NCI-H2029 treated with DMSO at 0.1 percent for 48 hours (cell line): ENCODE data around the gene MSL1.

ENCODE experiments used
- DNase-seq: peaks from one replicate; lab custom pipeline; 2025; lab: John Stamatoyannopoulos, UW

The MSL1 gene

DNA sequence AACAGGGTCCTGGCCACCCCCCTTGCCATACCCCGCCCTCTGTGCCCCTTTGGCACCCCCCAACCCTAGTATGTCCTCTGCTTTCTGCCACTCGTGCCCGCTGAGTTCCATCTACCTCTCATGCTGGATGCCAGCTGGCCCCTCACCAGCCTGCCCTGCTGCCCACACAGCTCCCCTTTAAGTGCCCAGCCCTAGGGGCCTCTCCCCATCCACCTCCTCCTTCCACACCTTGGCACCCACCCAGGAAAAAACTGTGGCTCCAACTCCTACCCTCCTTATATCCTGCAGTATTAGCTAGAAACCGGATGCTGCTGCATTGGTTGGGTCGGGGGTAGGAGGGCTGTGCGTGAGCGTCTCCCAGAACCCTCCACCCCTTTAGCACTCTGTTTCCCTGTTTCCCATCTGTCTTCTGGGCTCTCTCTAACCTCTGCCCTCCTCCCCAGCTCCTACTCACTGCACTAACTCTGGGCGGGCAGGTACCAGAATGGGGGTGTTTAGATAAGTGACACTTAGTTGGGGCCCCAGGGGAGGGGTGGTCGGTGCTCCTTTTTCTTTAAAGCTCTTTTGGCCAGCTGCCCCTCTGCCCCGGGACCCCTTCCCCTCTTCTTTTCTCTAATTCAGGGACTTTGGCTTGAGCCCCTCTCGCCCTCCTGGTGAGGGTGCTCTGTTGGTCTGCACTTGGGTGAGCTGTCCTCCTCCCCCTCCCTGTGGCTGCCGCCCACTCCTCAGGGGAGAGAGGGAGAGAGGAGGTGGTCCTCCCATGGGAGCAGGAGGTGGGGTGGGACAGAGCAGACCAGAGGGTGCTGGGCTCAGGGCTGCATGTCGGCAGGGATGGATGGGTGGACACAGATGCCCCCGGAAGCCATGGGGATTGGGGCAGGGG lies 31.3 kb upstream of the MSL1 start:
- no peak for DNase-seq

DNA sequence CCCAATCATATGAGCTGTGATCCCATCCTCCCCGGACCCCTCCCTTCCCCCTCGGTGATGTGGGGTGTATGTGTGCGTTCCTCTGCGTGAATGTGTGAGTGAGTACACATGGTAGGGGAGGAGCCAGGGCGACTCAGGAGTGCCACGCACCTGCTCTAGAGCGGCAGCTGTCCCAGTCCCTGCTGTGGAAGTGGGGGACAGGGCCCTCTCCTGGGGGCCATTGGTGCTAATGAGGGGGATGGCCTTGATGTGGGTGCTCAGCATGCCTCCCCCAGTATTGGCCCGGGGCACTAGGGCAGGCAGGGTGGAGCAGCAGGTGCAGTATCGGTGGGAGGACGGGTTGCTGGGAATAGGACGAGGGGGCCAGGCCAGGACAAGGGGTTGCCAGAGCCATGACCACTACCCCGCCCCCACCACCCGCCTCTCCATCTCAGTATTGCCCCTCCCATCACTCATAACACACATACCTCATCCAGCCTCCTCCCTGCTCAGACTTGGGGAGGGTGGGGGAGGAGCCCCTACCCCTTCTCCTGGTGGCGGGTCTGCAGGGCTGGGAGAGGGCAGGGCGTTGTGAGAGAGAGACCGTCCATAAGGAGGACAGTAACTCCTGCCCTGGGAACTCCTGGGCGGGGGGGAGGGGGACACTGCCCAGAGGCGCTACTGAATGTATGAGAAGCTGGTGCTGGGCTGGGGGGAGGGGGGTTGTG lies 29.9 kb upstream of the MSL1 start:
- no peak for DNase-seq

DNA sequence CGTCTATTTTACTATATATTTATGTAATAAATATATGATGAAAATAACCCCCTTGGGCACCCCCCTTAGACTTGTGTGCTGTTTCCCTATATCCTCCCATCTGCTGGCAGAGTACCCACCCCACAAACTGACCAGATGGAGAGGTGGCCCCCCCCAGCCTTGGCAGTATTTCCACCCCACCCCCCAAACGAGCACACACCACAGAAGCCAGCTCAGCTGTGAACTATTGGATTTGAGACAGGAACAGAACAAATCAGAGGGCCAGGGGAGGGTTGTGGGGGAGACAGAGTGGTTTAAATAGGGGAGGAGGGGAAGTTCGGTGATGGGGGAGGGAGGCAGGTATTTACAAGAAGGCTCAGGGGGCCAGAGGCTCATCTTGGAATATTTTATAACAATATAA lies 29.2 kb upstream of the MSL1 start:
- no peak for DNase-seq

DNA sequence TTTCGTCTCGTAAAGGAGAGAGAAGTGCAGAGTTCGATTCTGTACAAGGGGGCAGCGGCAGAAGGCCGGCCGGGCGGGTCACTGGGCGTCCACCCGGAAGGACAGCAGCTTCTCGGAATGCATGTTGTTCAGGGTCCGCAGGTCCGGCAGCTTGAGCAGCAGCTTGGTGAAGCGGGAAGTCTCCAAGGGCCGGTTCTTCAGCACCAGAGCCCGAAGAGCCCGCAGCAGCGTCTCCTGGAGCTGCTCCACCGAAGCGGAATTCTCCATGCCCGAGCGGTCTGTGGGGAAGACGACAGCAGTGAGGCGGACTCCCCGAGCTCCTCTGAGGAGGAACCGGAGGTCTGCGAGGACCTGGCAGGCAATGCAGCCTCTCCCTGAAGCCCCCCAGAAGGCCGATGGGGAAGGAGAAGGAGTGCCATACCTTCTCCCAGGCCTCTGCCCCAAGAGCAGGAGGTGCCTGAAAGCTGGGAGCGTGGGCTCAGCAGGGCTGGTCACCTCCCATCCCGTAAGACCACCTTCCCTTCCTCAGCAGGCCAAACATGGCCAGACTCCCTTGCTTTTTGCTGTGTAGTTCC lies 28.7 kb upstream of the MSL1 start:
- DNase-seq, result no peak

DNA sequence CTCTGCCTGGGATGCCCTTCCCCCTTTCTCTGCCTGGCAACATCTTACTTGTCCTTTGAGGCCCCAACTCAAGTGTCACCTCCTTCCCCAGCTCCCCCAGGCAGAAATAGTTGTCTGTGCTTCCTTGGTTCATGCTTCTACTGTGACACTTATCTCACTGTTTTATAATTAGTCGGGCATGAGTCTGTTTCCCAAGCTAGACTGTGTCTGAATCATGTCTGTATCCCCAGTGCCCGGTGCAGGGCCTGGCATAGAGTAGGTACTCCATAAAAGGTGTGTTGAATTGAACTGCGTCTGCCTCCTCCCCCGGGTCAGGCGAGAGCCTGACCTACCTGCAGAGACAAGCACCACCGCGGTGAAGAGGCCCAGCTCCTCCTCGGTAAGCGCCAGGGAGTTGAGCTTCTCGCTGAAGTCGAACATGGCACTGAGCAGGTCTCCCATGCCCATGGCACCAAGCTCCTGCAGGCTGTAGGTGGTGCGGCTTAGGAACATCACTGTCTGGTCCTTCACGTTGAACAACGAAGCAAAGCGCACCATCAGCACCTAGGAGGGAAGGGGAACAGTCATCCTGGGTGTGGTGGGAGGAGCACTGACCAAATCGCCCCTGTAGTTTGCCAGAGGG lies 28.1 kb upstream of the MSL1 start:
- no peak for DNase-seq

DNA sequence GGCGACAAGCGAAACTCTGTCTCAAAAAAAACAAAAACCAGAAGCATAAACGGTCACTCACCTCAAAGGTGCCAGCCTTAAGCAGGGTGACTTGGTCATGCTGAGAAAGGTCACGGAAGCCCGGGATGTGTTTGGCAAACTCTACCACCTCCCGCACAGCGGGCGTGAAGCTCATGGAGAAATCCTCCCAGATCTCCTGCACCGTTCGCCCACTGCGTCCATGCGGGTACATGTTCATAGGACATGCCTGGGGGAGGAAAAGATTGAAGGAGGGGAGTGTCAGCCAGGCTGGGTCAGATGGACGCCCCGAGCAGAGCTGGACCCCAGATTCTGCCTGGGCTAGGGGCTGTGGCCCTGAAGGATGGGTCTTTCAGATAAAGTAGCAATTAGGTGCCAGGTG lies 26.9 kb upstream of the MSL1 start:
- no peak for DNase-seq

DNA sequence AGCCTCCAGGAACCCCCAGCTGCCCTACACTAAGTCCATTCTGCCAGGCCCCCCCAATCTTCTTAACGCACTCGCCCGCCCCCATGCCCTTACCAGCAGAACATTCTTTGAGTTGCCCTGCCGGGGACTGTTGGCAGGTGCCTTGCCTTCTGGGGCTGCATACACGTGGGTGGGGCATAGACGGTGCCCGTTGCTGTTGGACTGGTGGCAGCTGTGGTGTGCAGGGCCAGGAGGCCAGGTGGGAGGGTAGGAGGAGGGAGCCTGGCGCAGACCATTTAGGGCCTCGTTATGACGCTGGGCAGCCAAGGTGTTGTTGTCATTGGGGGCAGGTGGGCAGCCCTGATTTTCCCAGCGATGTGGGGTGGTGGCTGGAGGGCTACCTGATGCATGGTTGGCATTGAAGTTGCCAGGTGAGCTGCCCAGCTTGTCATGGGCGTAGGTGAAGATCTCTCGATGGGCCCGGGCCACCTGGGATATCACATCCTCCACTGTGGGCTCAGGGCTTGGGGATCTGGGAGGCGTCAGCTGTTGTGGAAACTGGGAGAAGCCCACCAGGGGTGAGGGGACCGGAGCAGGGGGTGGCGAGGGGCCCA lies 26.3 kb upstream of the MSL1 start:
- no peak for DNase-seq

DNA sequence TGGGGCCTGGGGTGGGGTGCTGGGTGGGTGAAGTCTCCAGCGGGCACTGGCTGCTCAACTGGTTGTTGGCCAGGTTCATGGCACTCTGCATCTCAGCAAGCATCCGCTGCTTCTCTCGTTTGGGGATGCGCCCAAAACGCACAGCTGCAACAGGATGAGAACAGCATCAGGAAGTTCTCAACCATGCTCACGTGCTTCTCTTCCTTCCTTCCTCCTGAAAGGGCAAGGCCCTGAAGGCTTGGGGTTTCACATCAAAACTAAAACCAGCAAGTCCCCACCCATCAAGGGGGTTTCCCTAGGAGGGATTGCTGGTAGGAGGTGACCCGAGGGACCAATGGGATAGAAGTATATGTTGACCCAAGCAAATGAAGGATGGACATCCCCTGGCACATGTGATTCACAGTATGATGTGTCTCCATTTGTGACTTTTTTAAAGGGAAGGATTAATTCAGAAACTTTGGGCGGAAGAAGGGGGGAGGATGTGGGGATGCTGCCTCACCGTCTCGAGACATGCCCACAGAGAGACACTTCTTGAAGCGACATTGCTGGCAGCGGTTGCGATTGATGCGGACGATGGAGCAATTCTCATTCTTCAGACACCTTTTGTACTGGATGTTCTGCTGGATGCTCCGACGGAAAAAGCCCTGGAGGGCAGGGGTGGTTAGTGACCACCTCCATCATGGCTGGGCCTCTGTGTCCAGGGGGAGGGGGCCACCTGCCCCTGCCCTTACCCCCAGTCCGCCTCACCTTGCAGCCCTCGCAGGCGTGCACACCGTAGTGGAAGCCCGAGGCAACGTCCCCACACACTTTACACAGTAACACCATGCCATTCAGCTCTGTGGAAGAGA lies 25.6 kb upstream of the MSL1 start:
- DNase-seq, result no peak

DNA sequence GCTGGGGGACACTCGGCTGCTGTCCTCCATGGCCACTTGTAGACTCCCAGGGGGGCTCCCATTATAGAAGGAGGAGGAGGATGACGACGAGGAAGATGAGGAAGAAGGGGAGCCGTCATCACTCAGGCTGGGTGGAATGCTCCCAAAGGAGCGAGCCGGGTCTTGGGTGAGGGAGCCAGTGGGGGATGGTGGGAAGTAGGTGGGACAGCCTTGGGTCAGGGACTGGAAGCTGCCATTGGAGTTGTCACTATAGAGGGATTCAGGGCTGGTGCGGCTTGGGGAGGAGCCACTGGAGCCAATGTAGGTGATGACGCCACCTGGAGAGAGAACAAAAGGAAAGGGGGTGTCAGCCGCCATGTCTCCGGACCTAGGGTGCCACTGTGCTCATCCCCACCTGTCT lies 24.7 kb upstream of the MSL1 start:
- no peak for DNase-seq

DNA sequence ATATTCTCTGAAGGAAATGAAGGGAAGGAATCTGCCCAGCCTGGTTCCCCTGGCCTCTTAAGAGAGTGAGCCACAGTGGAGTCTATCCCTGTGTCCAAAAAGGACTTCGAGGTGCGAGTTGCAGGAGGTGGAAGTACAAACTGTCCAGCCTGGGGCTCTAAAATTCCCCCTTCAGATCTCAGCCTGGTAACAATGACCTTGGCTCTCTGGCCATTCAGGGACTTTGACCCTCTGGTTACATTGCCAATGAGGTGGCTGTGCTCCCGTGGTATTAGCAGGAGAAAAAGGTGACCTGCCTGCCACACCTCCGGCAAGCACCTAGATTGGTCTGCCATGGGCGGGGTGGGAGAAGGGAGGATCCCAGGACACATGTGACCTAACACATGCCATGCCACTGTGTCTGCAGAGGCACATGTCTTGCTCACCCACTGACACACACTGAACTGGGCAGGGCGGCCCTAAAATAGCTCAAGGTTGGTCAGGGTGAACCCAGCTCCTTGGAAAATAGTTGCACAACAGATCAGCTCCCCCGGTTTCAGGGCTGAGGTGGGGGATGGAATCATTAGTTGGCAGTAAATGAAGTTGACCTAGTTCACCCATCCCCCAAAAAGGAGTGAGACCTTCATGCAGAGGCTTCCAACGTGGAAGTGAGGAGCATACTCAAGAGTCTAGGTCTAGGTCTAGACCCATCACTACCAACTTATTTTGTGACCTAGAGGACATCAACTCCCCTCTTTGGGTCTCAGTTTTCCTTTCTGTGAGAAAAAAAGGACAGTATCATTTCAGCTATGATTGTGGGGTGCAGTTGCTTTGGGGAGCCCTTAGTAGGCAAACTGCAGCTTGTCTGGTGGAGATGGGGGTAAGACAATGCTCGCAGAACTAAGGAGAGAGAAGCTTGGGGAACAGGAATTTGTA lies 23.6 kb upstream of the MSL1 start:
- DNase-seq, result no peak

DNA sequence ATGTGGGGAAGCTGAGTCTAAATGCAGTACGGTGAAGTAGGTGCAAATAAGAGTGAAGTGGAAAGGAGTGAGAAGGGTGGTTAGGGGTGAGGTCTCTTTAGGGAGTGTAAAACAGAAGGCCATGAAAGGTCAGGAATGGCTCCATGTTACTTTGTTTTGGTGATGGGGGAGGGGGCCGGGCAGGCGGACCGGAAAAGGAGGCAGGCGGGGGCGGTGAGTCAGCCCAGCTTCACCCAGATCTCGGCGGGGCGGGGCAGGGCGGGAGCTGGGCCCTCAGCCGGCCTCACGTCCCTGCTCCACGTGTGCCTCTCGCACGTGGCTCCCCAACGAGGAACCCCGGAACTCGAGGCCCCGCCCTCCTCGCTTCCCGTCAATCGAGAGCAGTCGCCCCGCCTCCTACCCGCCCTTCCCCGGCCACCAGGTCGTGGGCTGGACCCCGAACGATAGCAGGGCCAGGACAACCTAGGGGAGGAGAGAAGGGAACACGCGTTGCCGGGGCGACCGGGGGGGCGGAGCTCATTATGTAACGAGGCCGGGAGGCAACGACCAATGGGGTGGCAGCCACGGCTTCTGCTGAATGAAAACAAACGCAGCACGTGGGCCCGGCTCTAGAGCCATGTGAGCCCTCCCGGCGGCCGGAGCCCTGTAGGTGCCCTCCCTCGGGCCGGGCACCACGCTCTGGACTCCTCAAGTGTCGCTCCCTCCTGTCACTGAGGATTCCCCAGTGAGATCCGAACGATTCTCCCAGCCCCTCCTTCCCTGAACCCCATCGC lies 22.7 kb upstream of the MSL1 start:
- DNase-seq, result peak; percentile 80

DNA sequence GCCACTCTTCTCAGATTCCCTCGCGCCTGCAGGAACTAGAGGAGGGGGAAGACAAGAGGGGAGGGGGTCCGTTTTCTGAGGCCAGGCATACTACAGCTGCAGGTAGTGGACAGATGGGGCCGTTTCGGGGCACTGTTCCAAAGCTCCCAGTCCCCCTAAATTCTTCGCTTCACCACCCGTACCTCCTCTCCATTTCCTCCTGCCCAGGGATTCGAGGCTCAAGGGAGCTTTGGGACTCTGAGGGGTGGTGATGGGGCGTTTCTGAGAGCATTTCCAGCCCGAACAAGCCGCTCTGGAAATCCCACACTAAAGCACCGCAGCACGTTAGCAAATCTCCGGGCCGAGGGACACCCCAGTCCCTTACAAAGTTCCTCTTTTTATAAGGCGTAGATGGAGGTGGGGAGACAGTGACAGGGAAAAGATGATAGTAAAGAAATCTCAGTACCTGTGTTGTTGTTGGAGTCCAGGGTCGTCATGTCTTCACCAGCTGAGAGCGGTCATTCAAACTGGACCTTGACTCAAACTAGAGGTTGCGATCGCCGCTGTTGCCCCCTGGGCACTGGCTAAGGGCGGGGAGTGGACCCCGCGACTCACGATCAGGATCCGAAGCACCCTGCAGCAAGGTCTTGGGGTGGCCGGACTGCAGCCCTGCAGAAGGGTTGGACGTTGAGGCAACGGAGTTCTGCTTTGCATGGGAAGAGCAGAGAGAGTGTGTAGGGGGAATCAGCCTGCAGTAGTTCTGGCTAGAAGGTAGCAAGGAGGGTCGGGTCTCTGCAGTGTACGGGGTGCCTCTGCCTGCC lies 22.0 kb upstream of the MSL1 start:
- DNase-seq, result no peak

DNA sequence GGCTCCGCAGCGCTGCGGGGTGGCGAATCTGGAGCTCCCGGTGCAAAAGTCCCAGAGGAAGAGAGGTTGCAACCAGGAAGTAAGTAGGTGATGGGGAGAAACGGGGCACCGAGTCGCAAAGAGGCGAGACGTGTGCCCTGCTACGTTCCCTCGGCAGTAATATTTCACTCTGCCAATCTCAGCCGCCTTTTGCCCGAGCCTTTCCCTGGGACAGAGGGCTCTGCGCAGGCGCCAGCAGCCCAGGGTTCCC lies 21.4 kb upstream of the MSL1 start, which contains the start of gene NR1D1:
NR1D1 (minus strand) TSS at position 171 of the 250 bp plus-strand sequence. CDS start 495 bp downstream, outside the sequence.
- no peak for DNase-seq

DNA sequence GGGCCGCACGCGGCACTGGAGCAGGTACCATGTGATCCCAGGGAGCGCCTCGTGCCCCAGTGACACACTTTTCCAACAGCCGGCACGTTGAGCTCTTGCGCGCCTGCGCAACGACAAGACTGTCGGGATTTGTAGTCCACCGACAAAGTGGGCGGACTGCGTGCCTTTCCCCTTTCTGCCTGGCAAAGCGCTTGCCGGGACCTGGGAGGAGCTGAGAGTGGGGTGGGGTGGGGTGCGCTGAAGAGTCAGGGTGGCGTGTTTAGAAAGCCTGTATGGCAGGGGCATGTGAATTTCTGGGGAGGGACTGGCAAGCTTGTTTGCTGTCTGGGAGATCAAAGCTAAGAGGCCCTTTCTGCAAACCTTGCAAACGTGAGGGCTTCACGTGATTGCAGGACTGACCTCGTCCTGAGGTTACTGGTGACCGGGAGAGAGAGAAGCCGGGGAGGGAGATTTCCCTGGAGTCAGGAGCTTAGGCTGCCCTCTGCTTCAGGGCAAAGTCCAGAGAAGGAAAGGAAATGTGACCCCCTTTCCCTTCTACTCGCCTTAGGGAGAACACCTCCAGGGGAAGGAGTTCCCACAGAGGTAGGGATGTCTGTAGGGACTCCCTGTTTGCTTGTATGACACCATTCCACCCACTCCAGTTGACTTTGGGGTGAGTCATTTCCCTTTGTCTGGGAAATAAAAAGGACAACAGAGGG lies 21.0 kb upstream of the MSL1 start:
- peak; percentile 69 for DNase-seq

DNA sequence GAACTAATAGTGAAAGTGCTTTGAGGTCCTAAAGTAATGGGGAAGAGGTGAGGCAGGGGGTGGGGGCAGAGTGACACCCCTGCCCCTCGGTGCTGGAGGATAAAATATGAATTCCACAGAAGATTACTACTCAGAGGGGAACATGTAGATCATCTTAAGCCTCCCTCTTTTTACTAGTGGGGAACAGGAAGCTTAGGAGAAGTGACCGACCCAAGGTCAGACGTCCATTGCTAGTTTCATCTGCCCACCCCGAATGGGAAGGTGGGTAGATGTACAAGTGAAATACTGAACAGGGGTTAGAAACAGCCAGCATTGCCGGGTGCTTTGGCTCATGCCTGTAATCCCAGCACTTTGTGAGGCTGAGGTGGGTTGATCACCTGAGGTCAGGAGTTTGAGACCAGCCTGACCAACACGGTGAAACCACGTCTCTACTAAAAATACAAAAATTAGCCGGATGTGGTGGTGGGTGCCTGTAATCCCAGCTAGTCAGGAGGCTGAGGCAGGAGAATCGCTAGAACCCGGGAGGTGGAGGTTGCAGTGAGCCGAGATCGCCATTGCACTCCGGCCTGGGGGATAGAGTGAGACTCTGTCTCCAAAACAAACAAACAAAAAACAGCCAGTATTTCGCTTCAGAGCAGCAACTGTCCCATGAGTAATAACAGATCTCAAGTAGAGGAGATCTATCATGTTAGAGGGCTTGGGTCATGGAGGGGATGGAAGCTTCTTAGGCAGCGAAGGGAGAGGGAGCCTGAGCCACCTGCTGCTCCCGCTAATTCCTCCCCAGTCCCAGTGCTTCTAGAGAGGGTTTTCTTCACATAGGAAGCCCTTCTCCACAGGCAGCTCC lies 20.2 kb upstream of the MSL1 start:
- DNase-seq, result no peak

DNA sequence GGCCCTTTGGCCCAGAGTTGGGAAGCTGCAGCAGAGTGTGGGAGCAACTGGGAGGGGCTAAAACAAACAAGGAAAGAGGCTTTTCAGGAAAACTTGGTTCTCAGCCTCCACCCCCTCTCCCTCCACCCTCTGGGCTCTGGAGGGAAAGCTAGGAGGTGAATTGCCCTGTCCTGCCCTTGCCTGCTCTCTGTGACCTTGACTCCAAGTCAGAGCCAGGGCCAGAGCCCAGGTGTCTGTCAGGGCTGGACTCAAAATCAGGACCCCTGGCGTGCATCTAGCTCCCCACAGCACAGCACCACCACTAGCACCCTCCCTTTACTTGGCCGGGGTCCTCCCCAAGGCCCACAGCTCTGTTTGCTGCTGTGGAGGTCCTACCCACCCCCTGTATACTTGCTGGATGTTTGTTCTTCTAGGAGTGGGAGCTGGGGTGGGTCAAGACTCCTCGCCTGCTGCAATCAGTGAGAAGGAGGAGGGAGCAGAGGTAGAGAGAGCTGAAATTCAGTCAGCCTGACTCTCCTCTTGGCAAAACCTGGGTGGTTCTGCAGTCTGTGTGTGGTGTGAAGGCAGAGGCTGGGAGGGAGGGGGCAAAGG lies 18.6 kb upstream of the MSL1 start:
- no peak for DNase-seq

DNA sequence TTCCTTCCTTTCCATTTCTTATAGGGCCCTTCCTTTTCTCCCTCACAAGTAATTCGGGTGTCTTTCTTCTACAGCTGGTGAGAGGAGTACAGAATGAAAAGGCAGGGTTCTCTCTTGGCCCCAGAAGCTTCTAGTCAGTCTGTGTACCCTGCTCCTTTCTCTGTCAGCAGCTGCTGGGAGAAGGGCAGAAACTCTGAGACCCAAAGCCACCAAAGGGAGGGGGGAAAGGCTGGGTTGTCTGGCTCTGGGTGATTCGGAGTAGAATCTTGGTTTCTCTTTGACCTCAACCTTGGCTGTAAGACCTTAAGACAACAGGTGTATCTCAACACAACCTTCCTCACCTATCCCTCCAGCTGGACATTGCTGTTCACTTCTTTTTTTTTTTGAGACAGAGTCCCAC lies 18.1 kb upstream of the MSL1 start:
- DNase-seq, result no peak
